Vagina (tissue), 2 donors: ENCODE results near the gene SLC39A9.

Experiments
- CTCF ChIP-seq, 3 experiments: fragments of 450-650 bp in 2 of 3; fragments of 200-600 bp in 1 of 3; sonication (generic) in 1 of 3; IDR thresholded peaks; one replicate each; pipeline ENCODE4 v1.5.1; 2017 to 2019; ENCODE audit warnings: antibody characterized with exemption in 3 of 3, mild to moderate bottlenecking in 2 of 3, moderate library complexity in 2 of 3
- POLR2A ChIP-seq, 2 donors: fragments of 450-650 bp; IDR thresholded peaks; one replicate each; pipeline ENCODE4 v1.6.1; 2017; ENCODE audit warnings: antibody characterized with exemption in 2 of 2, mild to moderate bottlenecking in 2 of 2, moderate library complexity in 2 of 2
- POLR2AphosphoS5 ChIP-seq, 2 donors: sonication (generic); formaldehyde crosslinking; IDR thresholded peaks; one replicate each; pipeline ENCODE4 v1.9.0; 2017; ENCODE audit warnings: antibody characterized with exemption in 2 of 2, mild to moderate bottlenecking in 2 of 2, low read depth in 1 of 2; ENCODE audit not compliant: insufficient read depth in 1 of 2

GRCh38 chr14:69358233-69358963 is 40.1 kb upstream of the SLC39A9 start:
- TF ChIP-seq CTCF (IDR thresholded peaks at IDR 0.05) (no peak), POLR2A (IDR thresholded peaks at IDR 0.05) (no peak), POLR2AphosphoS5 (IDR thresholded peaks at IDR 0.05; ENCODE audit: insufficient read depth in 1 of 2, low read depth in 1 of 2) (no peak)
